GM20431 (cell line): ENCODE data around the gene TRAPPC4.
"Not testable (repeated sequence)": the region's sequence is repeated elsewhere in the genome, so short reads cannot be mapped to it uniquely, and the experiment has no call there.

ENCODE experiments used
- in situ Hi-C: fragments of 300-500 bp; cut with MseI, MboI; formaldehyde crosslinking; loops from one replicate; pipeline ENCODE4 v1.15.0; 2020; ENCODE audit warnings: low sequenced_read_pairs; ENCODE audit not compliant: unreplicated experiment

Gene TRAPPC4

GRCh38 chr11:119018074-119018938 is at the start of gene TRAPPC4, which contains the start of gene RPS25:
TRAPPC4 (plus strand) TSS chr11:119018766; CDS start chr11:119018796, 30 bp downstream.
RPS25 (minus strand) TSS chr11:119018343; CDS start chr11:119018284, 59 bp downstream.
- in situ Hi-C loops, result no loop called here

- in situ Hi-C loops, result loop anchor here (25.0 kb wide), 1 partner anchor 282 kb away; the partner anchor contains the start of gene TREH
These were observed 49.1 kb upstream of the TRAPPC4 start for GRCh38 chr11:118969508-118969907.

DNA sequence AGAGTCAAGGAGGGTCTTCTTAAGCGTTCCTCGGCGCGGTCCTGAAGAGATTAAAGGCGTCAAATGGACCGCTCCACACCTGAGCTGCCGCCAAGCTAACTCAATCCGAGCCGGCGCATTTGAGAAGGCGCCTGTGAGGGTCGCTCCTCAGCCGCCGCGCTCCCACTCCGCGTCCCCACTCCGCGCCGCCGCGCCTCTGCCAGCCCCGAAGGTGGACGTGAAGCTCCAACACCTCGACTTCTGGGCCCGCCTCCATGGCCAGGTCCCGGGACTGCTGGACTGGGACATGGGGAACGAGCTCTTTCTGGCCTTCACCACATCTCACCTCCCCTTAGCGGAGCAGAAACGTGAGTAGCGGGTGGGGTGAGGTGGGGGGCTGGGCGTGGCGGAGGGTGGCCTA is 46.9 kb upstream of the TRAPPC4 start, which contains the start of gene FOXR1:
TSS of gene FOXR1 (plus strand) at position 116 of the 400 bp plus-strand sequence. CDS start at position 287, 171 bp downstream.
- in situ Hi-C loops, result loop anchor here (25.0 kb wide), 1 partner anchor 284 kb away; the partner anchor contains the start of gene TREH

GRCh38 chr11:118973985-118974384 is 44.6 kb upstream of the TRAPPC4 start:
- in situ Hi-C loops, result loop anchor here (25.0 kb wide), 1 partner anchor 287 kb away; the partner anchor contains the start of gene TREH

DNA sequence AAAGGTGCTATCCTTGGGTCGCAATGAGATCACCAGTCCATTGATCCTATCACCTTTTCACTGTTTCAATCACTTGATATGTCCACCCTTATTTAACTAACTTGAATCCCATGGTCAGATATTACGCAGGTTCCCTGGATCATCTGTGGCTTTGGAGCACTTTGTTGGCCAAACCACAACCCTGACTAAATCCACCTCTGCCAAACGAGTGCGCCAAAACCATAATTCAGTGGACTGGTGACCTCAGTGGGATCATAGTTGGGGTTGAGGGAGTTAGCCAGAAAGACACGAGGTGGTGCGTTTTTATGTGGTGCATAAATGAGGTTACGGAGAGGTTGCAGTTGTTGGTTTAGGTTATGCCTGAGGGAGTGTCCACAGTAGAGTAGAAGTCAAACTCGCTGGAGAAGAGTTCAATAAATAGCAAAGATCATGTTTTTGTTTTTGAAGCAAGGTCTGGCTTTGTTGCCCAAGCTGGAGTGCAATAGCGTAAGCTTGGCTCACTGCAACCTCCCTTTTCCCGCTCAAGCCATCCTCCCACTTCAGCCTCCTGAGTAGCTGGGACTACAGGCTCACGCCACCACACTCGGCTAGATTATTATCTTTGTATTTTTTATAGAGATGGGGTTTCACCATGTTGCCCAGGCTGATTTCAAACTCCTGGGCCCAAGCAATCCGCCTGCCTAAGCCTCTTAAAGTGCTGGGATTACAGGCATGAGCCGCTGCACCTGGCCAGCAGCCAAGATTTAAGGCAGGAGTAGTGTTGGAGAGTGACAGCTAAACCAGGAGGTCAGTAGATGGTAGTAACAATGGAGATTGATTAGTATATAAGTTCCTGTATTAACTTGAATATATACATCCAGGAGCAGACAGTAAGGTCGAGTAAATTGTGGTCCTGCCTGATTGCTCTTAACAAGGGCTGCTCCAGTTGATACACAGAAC is 42.5 kb upstream of the TRAPPC4 start:
- in situ Hi-C loops, result no loop called here

GRCh38 chr11:118979434-118979833 is 39.1 kb upstream of the TRAPPC4 start:
- in situ Hi-C loops, result no loop called here

DNA sequence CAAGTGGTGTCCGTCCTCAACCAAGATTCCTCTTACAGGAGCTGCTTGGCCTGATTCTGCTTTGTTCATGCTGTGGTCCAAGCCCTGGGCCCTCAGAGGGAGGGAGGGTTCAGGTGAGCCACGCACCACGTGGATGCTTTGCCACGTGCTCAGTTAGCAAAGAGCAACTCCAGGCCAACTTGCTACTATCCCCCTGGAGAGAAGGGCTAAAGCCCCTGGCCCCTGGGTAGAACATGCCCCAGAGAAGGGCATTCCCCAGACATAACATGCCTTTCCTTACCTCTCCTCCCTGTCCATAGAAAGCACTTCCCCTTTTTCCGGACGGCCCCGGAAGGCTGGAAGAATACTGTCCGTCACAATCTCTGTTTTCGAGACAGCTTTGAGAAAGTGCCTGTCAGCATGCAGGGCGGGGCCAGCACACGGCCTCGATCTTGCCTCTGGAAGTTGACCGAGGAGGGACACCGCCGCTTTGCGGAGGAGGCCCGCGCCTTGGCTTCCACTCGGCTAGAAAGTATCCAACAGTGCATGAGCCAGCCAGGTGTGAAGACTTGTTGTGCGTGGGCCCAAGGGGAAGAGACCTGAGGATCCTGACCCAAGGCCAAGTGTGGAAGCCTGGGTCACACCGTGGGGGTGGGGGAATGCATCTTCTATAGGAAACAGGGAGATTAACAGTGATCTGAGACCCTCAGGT is 38.2 kb upstream of the TRAPPC4 start:
- in situ Hi-C loops, result no loop called here

DNA sequence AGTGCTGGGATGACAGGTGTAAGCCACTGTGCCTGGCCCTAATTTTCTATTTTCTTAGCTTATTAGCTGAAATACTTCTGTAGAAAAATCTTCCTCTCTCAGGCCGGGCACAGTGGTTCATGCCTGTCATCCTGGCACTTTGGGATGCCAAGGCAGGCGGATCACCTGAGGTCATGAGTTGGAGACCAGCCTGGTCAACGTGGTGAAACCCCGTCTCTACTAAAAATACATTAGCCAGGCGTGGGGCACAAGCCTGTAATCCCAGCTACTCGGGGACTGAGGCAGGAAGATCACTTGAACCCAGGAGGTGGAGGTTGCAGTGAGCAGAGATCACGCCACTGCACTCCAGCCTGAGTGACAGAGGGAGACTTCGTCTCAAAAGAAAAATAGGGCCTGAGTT is 34.2 kb upstream of the TRAPPC4 start:
- in situ Hi-C loops, result not testable (repeated sequence)

GRCh38 chr11:118984825-118985224 is 33.7 kb upstream of the TRAPPC4 start:
- in situ Hi-C loops, result no loop called here

- in situ Hi-C loops, result no loop called here
These were observed 30.3 kb upstream of the TRAPPC4 start for GRCh38 chr11:118988280-118988679.

GRCh38 chr11:118991486-118992038 is 27.0 kb upstream of the TRAPPC4 start:
- in situ Hi-C loops, result not testable (repeated sequence)

DNA sequence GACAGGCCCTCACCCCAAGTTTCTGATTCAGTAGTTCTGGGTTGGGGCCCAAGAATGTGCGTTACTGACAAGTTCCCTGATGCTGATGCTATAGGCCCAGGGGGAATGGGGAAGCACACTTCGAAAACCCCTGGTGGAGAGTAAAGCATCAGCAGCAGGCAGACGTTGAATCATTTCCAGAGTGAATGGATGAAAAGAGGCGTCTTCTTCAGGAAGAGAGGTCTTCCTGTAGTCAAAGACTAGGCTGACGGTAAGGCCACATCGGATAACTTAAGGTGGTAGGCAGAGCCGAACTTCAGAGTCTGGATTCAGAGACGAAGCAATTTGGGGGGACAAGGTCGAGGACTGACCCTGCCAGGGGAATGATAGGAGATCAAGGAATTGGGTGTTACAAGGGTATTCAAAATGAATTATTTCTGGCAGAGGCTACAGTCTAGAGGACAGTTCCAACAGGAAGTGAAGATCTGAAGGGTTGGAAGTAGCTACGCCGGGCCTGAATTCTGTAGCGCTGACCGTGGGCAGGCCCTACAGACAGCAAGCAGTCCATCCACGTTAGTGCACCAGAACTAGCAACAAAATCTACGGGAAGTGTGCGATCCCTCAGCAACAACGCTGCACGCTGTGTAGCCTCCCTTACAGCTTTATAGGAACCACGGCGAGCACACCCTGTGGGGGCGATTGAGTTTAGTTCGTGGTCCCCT is 21.5 kb upstream of the TRAPPC4 start:
- in situ Hi-C loops, result no loop called here

DNA sequence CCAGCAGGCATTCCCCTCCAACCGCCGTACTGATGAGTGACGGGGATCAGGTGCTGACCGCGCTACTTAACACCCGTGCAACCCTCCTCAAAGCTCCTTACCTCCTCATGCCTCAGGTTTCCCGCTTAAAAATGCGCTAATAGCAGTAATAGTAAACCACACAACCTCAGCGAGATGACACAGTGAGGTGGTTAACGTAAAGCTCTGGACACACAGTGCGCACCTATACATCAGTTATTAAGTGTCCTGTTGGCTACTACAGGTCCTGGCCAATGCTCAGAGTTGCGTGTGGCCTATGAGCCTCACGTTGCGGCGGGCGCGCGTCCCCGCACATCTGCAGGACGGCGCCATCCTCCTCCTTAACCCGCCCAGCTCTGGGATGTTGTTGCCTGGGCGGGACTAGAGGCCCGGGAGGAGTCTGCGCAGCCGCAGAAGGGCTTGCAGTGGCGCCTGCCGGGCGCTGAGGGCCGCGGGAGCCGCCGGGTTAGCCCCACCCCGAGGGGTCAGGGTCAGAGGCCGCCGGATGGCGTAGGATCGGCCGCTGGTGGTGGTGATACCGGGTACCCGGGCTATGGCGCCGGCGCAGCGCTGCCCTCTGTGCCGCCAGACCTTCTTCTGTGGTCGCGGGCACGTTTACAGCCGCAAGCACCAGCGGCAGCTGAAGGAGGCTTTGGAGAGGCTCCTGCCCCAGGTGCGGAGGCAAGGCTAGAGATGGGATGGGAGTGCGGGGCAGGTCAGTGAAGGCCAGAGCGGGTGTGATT is 20.8 kb upstream of the TRAPPC4 start, which contains the start of gene CENATAC:
TSS of gene CENATAC (plus strand) at position 512 of the 761 bp plus-strand sequence. CDS start at position 572, 60 bp downstream.
- in situ Hi-C loops, result no loop called here

DNA sequence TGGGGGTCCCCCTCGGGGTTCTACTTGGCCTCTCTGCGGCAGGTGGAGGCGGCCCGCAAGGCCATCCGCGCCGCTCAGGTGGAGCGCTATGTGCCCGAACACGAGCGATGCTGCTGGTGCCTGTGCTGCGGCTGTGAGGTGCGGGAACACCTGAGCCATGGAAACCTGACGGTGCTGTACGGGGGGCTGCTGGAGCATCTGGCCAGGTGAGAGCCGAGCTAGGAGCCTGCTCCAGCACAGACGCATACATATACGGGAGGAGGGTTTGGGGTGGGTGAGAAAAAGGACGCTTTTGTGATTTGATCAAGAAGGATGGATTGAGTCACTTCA is 20.2 kb upstream of the TRAPPC4 start:
- in situ Hi-C loops, result no loop called here

DNA sequence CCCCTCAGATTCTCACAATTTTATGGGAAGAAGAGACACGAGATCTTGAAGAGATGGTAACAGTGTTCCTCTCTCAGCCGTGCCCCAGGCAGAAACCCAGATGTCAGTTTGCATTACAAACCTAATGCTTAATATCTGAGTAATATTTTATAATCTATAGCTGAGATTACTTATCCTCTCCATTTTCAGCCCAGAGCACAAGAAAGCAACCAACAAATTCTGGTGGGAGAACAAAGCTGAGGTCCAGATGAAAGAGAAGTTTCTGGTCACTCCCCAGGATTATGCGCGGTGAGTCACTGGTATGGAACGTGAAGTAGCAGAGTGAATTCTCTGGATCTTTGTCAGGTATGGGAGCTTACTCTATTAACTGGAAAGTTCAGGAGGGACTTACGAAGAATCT is 19.7 kb upstream of the TRAPPC4 start:
- in situ Hi-C loops, result no loop called here

GRCh38 chr11:119000906-119001305 is 17.7 kb upstream of the TRAPPC4 start:
- in situ Hi-C loops, result no loop called here

- in situ Hi-C loops, result no loop called here
These were observed 11.9 kb upstream of the TRAPPC4 start for GRCh38 chr11:119006656-119007055.

- in situ Hi-C loops, result no loop called here
These were observed 7.0 kb upstream of the TRAPPC4 start for GRCh38 chr11:119011476-119012053.
